Measurements from ENCODE around the gene HOXB9. TPM values are rescaled to one million over a fixed set of nuclear protein-coding genes. Genes with fewer than 3 reads are reported as not detected.

The HOXB9 gene
- total RNA-seq, 2 experiments from 2014 or later: not detected

DNA sequence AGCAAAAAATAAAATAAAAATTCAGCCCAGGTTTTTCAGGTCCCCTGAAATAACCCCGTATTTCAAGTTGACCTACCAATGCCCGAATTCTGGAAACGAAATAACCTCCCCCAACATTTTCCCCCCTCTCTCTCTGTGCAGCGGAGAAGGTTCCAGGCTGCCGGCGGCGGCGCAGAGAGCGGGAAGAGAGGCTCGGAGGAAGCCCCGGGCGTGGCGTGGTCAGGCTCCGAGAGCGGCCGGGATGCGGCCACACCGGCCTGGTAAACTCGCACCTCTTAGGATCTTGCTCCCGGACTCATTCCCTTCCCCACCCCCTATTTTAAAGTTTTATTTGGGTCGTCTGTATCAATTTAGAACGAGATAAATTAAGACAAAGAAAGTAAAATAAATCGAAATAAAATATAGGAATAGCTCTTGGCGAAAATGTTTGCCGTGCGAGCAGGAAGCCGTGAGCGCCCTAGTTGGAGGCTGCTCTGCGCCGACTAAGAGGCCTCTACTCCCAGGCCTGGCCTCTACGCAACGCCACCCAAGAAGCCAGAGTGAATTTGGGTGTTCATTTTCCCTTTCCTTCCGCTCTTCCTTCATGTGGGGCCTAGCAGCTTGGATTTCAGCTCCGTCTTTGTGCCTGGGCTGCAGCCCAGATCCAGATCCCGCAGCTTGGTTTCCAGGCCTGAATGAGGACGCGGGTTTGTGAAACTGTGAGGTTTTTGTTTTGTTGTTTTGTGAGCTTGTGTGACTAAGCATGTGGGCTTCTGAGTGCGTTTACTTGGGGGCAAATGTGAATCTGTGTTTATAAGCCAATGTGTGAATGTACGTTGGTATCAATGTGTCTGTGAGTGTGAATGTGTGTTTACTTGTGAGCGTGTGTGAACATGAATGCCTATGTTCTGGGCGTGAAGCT is 19.9 kb downstream of the HOXB9 start:
- Histone ChIP-seq H3K9me3 (ENCODE audit: low read length) (no peaks in the 10 kb centered on the region), H3K4me2 (ENCODE audit: low read length) (no peak overlapping the region), H3K79me2 (ENCODE audit: insufficient read depth, low read depth, low read length) (no peaks in the 10 kb centered on the region), H3K27ac (ENCODE audit: low read depth, low read length, poor library complexity, severe bottlenecking) (no peak overlapping the region), H3K4me3 (ENCODE audit: low read depth, low read length, poor library complexity, severe bottlenecking) (no peak overlapping the region), H3K9me2 (ENCODE audit: insufficient read depth, low read length) (no peaks in the 10 kb centered on the region), H2AFZ (ENCODE audit: low read length) (no peak overlapping the region), H3K36me3 (ENCODE audit: insufficient read depth, low read length) (no peaks in the 10 kb centered on the region), H3K4me1 (ENCODE audit: insufficient read depth, low read length, poor library complexity, severe bottlenecking) (peaks cover 15% of the 10 kb centered on the region), H4K20me1 (ENCODE audit: insufficient read depth, low read length) (no peaks in the 10 kb centered on the region)
- TF ChIP-seq, protein P1, sequence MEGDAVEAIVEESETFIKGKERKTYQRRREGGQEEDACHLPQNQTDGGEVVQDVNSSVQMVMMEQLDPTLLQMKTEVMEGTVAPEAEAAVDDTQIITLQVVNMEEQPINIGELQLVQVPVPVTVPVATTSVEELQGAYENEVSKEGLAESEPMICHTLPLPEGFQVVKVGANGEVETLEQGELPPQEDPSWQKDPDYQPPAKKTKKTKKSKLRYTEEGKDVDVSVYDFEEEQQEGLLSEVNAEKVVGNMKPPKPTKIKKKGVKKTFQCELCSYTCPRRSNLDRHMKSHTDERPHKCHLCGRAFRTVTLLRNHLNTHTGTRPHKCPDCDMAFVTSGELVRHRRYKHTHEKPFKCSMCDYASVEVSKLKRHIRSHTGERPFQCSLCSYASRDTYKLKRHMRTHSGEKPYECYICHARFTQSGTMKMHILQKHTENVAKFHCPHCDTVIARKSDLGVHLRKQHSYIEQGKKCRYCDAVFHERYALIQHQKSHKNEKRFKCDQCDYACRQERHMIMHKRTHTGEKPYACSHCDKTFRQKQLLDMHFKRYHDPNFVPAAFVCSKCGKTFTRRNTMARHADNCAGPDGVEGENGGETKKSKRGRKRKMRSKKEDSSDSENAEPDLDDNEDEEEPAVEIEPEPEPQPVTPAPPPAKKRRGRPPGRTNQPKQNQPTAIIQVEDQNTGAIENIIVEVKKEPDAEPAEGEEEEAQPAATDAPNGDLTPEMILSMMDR (conservative IDR thresholded peaks at IDR 0.05; ENCODE audit: low read length): no peak
- no peak for DNase-seq (ENCODE audit: low spot score)
- intact Hi-C loops (cut with micrococcal nuclease; ENCODE audit: unreplicated experiment): no loop called here
- POLR2A ChIA-PET: interaction anchor here (0.6 kb wide), 1 partner anchor 319 kb away, joined by 3 read pairs; no protein-coding TSS in a partner anchor
- BruUV-seq (replicated peaks): no TSS peak
- CTCF ChIA-PET (ENCODE audit: unreplicated experiment): no interaction called here

DNA sequence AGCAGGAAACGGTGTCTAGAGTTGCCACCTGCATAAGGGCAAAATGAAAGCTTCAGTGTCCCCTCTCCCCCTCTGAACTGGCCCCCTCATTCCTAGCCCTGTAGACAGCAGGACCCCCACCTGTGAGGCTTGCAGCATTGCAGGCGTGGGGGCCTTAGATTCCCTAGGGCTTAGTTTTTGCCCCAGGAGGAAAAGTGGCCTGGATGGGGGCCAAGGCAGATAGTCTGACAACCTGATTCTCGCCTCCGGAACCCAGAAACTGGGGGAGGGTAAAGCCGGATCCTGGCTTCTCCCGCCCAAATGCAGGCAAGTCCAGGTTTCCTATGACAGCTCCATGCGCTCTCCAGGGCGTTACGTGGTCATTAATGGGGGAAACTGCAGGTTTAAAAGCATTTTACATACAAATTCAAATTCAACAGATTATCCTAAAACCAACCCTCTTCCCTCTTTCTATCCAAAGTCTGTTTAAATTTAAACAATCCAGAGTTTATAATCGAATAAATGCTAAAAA is 20.7 kb downstream of the HOXB9 start:
- Histone ChIP-seq H3K27ac (ENCODE audit: low read depth, low read length, poor library complexity, severe bottlenecking) (no peak overlapping the region), H2AFZ (ENCODE audit: low read length) (no peak overlapping the region), H3K9me3 (ENCODE audit: low read length) (no peaks in the 10 kb centered on the region), H3K79me2 (ENCODE audit: insufficient read depth, low read depth, low read length) (no peaks in the 10 kb centered on the region), H3K9me2 (ENCODE audit: insufficient read depth, low read length) (no peaks in the 10 kb centered on the region), H4K20me1 (ENCODE audit: insufficient read depth, low read length) (no peaks in the 10 kb centered on the region), H3K36me3 (ENCODE audit: insufficient read depth, low read length) (no peaks in the 10 kb centered on the region), H3K4me3 (ENCODE audit: low read depth, low read length, poor library complexity, severe bottlenecking) (no peak overlapping the region), H3K4me2 (ENCODE audit: low read length) (no peak overlapping the region), H3K4me1 (ENCODE audit: insufficient read depth, low read length, poor library complexity, severe bottlenecking) (peaks cover 15% of the 10 kb centered on the region)
- no TSS peak for BruUV-seq (replicated peaks)
- TF ChIP-seq, protein P1 (conservative IDR thresholded peaks at IDR 0.05; ENCODE audit: low read length): no peak
- no peak for DNase-seq (ENCODE audit: low spot score)
- intact Hi-C loops (cut with micrococcal nuclease; ENCODE audit: unreplicated experiment): no loop called here
- ChIA-PET POLR2A (no interaction called here), CTCF (ENCODE audit: unreplicated experiment) (no interaction called here)

DNA sequence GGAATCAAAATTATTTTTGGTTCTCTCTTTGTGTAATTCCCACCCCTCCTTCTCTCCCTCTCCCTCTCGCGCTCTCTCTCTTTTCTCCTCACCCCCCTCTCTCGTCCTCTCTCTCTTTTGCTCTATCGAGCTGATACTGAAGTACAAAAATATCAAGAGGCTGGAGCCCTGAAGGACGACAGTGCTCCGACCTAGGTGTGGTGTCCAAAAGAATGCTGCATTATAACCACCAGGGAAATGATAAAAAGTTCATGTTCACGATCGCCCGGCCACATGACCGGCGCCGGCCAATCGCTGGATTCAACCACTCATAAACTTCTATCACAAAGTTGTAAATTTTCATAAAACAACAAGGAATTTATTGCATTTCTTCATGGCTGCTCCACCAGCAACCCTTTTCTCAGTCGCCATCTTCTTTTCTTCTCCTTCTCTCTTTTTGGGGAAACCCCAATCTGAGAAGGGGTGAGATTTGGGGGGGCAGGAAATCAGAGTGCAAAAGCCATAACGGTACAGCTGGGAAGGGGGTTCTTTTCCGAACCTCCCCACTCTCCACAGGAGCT is 21.3 kb downstream of the HOXB9 start, which contains the start of gene HOXB6:
Gene HOXB6 (minus strand): TSS at position 217 of the 560 bp plus-strand sequence. CDS start 6,836 bp downstream, outside the sequence.
- intact Hi-C loops (cut with micrococcal nuclease; ENCODE audit: unreplicated experiment): no loop called here
- ChIA-PET POLR2A (no interaction called here), CTCF (ENCODE audit: unreplicated experiment) (interaction anchor here (0.6 kb wide), 2 partner anchors 31 to 927 kb away, joined by 3 read pairs; no protein-coding TSS in a partner anchor)
- Histone ChIP-seq H3K4me2 (ENCODE audit: low read length) (no peak within 1 kb of the TSS), H3K4me3 (ENCODE audit: low read depth, low read length, poor library complexity, severe bottlenecking) (no peak within 1 kb of the TSS), H3K27ac (ENCODE audit: low read depth, low read length, poor library complexity, severe bottlenecking) (no peak within 1 kb of the TSS), H3K9me2 (ENCODE audit: insufficient read depth, low read length) (no peaks in the 10 kb centered on the region), H3K9me3 (ENCODE audit: low read length) (no peaks in the 10 kb centered on the region), H2AFZ (ENCODE audit: low read length) (no peak within 1 kb of the TSS), H3K4me1 (ENCODE audit: insufficient read depth, low read length, poor library complexity, severe bottlenecking) (peaks cover 12% of the 10 kb centered on the region), H3K36me3 (ENCODE audit: insufficient read depth, low read length) (no peaks in the 10 kb centered on the region), H3K79me2 (ENCODE audit: insufficient read depth, low read depth, low read length) (no peaks in the 10 kb centered on the region), H4K20me1 (ENCODE audit: insufficient read depth, low read length) (no peaks in the 10 kb centered on the region)
- TF ChIP-seq, protein P1 (conservative IDR thresholded peaks at IDR 0.05; ENCODE audit: low read length): no peak
- TF ChIP-seq EZH2phosphoT487 (IDR thresholded peaks at IDR 0.05; ENCODE audit: borderline replicate concordance, low read depth, low read length): no peak
- no TSS peak for BruUV-seq (replicated peaks)
- no peak for DNase-seq (ENCODE audit: low spot score)
